CD4-positive, CD25-positive, alpha-beta regulatory T cell (primary cell): ENCODE results near the gene DMRT3. TPM values are rescaled to one million over a fixed set of nuclear protein-coding genes. Genes with fewer than 3 reads are reported as not detected.

ENCODE experiments used
- ATAC-seq, 2 donors: fragments of 150-1000 bp; cut with Tn5 transposase; one replicate each; pipeline ENCODE4 v1.10.0; 2021; ENCODE audit warnings: low read depth in 2 of 2, moderate number of reproducible peaks in 2 of 2, moderate library complexity in 1 of 2
- DNase-seq, 3 donors: peaks; one replicate each; pipeline versions ENCODE4 v3.0.0 to v3.0.0-alpha.2; 2012 to 2022; ENCODE audit warnings: mixed read lengths in 1 of 3
- H3K27ac ChIP-seq: one replicate; pipeline ENCODE4 v1.7.0; 2013; ENCODE audit warnings: mild to moderate bottlenecking, low read length; ENCODE audit not compliant: insufficient read depth, poor library complexity, severe bottlenecking
- H3K27me3 ChIP-seq: one replicate; pipeline ENCODE4 v1.7.0; 2013; ENCODE audit warnings: low read length; ENCODE audit not compliant: control insufficient read depth, insufficient read depth
- H3K36me3 ChIP-seq: one replicate; pipeline ENCODE4 v1.7.0; 2013; ENCODE audit warnings: mild to moderate bottlenecking, low read length, moderate library complexity; ENCODE audit not compliant: control insufficient read depth, insufficient read depth
- H3K4me1 ChIP-seq: 2 replicates; pipeline ENCODE4 v1.7.0; 2013; ENCODE audit warnings: mild to moderate bottlenecking, low read length; ENCODE audit not compliant: insufficient read depth, control insufficient read depth, poor library complexity, severe bottlenecking
- H3K4me3 ChIP-seq: one replicate; pipeline ENCODE4 v1.7.0; 2013; ENCODE audit warnings: low read depth, mild to moderate bottlenecking, low read length, moderate library complexity
- H3K9me3 ChIP-seq, 2 experiments: 1 replicate in 1 of 2; 2 replicates in 1 of 2; pipeline ENCODE4 v1.7.0; 2013; ENCODE audit warnings: low read length in 2 of 2, mild to moderate bottlenecking in 1 of 2, moderate library complexity in 1 of 2; ENCODE audit not compliant: control insufficient read depth in 2 of 2
- H3K27ac Mint-ChIP-seq, 3 donors: one replicate each; pipeline ENCODE4 v1.8.0; 2020 to 2022; ENCODE audit warnings: mild to moderate bottlenecking in 3 of 3, mixed read lengths in 3 of 3, moderate library complexity in 2 of 3
- H3K27me3 Mint-ChIP-seq: one replicate; pipeline ENCODE4 v1.8.0; 2022; ENCODE audit warnings: mild to moderate bottlenecking, mixed read lengths
- H3K36me3 Mint-ChIP-seq: one replicate; pipeline ENCODE4 v1.8.0; 2020; ENCODE audit warnings: mixed read lengths
- H3K4me1 Mint-ChIP-seq, 4 donors: one replicate each; pipeline ENCODE4 v1.8.0; 2020 to 2022; ENCODE audit warnings: mixed read lengths in 4 of 4, mild to moderate bottlenecking in 1 of 4
- H3K4me3 Mint-ChIP-seq, 4 donors: one replicate each; pipeline ENCODE4 v1.8.0; 2020 to 2022; ENCODE audit warnings: mild to moderate bottlenecking in 4 of 4, mixed read lengths in 4 of 4, moderate library complexity in 3 of 4
- H3K9me3 Mint-ChIP-seq, 7 donors: one replicate each; pipeline ENCODE4 v1.8.0; 2020 to 2022; ENCODE audit warnings: mixed read lengths in 7 of 7, mild to moderate bottlenecking in 3 of 7, moderate library complexity in 2 of 7
- polyA plus RNA-seq, 4 donors: library from polyadenylated mRNA; unstranded; fragments of 300-500 nt; fragmentation: Illumina TruSeq; gene quantifications; one replicate each; pipeline ENCODE4 v1.2.3, GENCODE V29; 2021
- total RNA-seq: library from RNA; stranded (reverse); gene quantifications from one replicate; pipeline ENCODE4 v1.2.3, GENCODE V29; 2022

DMRT3 gene
- total and polyA plus RNA-seq, 5 donors from 2014 or later = not detected

DNA sequence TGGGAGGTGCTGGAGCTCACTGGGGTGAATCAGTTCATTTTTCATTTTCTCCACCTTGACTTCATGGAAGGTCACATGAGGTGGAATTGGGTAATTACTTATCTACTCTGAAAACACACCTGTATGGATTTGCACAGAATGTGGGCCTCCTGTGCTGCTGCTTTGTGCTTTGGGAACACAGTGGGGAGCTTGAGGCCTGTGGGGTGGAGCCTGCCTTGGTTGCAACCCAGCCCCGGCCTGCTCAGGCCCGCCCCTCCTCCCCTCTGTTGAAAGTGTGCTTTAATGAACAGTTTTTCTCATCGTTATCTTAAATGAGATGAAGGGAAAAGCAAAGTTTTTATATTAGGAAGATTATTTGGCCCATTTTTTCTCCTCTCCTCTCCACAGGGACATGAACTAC lies 28.5 kb upstream of the DMRT3 start:
- DNase-seq = no peak
- no peaks in the 10 kb centered on the region for H3K4me1 Mint-ChIP-seq
- Histone ChIP-seq H3K36me3 (no peaks in the 10 kb centered on the region), H3K27ac (no peak overlapping the region), H3K4me1 (no peaks in the 10 kb centered on the region), H3K9me3 (no peaks in the 10 kb centered on the region), H3K4me3 (no peak overlapping the region), H3K27me3 (peaks cover 28% of the 10 kb centered on the region)
- no peaks in the 10 kb centered on the region for H3K9me3 Mint-ChIP-seq
- no peak overlapping the region for H3K4me3 Mint-ChIP-seq
- no peak overlapping the region for H3K27ac Mint-ChIP-seq
- H3K36me3 Mint-ChIP-seq = no peaks in the 10 kb centered on the region
- peaks cover 9% of the 10 kb centered on the region for H3K27me3 Mint-ChIP-seq
- ATAC-seq = no peak

DNA sequence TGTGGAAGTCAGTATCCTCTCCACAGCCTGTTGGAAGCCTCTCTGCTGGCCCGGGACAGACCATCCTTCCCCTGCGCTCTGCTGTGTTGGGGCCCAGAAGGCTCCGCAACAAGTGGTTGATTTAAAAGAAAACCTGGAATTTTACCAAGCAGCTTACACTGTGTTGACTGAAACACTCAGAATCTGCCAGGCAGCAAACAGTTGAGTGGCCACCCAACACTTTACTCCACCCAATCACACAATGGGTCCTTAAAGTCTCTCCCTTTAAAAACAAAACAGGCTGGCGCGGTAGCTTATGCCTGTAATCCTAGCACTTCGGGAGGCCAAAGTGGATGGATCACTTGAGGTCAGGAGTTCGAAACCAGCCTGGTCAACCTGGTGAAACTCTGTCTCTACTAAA lies 28.0 kb upstream of the DMRT3 start:
- no peak for ATAC-seq
- H3K9me3 Mint-ChIP-seq = no peaks in the 10 kb centered on the region
- H3K4me3 Mint-ChIP-seq = no peak overlapping the region

DNA sequence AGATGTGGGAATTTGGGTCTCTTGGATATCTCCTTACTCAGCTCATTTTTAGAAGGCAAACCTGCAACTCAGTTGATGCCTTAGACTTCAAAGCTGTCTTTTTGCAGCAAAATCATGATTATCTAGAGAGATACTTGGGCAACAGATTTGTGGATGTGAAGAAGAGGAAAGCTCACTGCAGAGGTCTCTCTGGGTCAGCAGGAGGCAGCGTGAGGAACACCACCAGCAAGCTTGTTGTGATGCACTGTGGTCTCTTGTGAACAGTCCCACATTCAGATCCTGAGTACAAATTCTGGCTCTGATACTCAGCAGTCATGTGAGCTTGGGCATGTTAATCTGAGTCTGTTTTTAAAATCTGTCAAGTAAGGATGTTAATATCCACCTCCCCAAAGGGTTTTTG lies 26.3 kb upstream of the DMRT3 start:
- Histone ChIP-seq H3K4me1 (no peaks in the 10 kb centered on the region), H3K27me3 (peaks cover 24% of the 10 kb centered on the region), H3K4me3 (no peak overlapping the region), H3K9me3 (no peaks in the 10 kb centered on the region), H3K36me3 (no peaks in the 10 kb centered on the region), H3K27ac (no peak overlapping the region)
- H3K4me1 Mint-ChIP-seq = no peaks in the 10 kb centered on the region
- H3K9me3 Mint-ChIP-seq = no peaks in the 10 kb centered on the region
- H3K4me3 Mint-ChIP-seq = no peak overlapping the region
- ATAC-seq (no peak), DNase-seq (no peak)
- H3K27me3 Mint-ChIP-seq = peaks cover 9% of the 10 kb centered on the region
- H3K27ac Mint-ChIP-seq = no peak overlapping the region
- no peaks in the 10 kb centered on the region for H3K36me3 Mint-ChIP-seq

More for the DNA sequence above, 28.0 kb upstream of the DMRT3 start:
- Mint-ChIP-seq H3K36me3 (no peaks in the 10 kb centered on the region), H3K27ac (no peak overlapping the region), H3K27me3 (peaks cover 9% of the 10 kb centered on the region), H3K4me1 (no peaks in the 10 kb centered on the region)
- Histone ChIP-seq H3K9me3 (no peaks in the 10 kb centered on the region), H3K36me3 (no peaks in the 10 kb centered on the region), H3K4me3 (no peak overlapping the region), H3K4me1 (no peaks in the 10 kb centered on the region), H3K27ac (no peak overlapping the region), H3K27me3 (peaks cover 30% of the 10 kb centered on the region)
- no peak for DNase-seq

DNA sequence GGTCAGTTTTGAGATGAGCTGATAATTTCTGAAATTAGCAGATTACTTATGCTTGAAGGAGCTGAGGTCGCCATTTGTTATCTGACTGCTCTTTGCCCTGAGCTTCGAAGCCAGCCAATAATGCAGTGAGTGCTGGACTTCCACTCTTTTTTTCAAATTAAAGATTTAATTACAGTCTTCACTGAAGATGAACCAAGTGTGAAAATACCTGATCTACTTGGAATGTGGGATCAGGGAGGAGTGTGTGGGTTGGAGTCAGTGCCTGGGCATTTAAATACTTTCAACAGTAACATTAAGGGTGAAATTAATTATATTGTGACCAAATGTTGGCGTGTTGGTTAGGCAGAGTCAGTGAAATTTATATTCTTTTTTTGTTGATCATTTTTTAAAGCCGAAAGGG lies 23.9 kb upstream of the DMRT3 start:
- Mint-ChIP-seq H3K27ac (no peak overlapping the region), H3K27me3 (peaks cover 13% of the 10 kb centered on the region), H3K4me1 (no peaks in the 10 kb centered on the region), H3K9me3 (no peaks in the 10 kb centered on the region), H3K36me3 (no peaks in the 10 kb centered on the region), H3K4me3 (no peak overlapping the region)
- DNase-seq (no peak), ATAC-seq (no peak)
- H3K4me3 ChIP-seq = no peak overlapping the region
- H3K9me3 ChIP-seq = no peaks in the 10 kb centered on the region
- peaks cover 20% of the 10 kb centered on the region for H3K27me3 ChIP-seq
- no peaks in the 10 kb centered on the region for H3K4me1 ChIP-seq
- H3K27ac ChIP-seq = no peak overlapping the region
- no peaks in the 10 kb centered on the region for H3K36me3 ChIP-seq

DNA sequence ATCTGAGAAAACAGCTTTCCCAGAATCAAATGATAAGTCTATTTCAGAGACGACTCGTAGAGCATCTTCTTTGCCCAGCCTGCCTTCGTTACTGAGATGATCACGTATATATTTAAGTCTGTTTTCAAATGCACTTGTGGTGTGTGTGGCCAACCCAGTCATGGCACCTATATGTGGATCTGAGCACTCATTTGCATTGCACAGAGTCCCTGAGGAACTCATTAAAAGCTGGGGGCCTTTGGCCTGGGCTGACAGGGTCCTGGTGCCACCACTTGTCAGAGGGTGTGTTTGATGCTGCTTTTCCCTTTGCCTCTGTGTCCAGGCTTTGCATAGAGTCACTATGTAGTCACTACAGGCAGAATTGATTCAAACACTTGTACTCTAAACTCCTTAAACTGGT lies 17.4 kb upstream of the DMRT3 start:
- Histone ChIP-seq H3K36me3 (no peaks in the 10 kb centered on the region), H3K9me3 (no peaks in the 10 kb centered on the region), H3K27me3 (peaks cover 11% of the 10 kb centered on the region), H3K4me1 (no peaks in the 10 kb centered on the region), H3K4me3 (no peak overlapping the region), H3K27ac (no peak overlapping the region)
- H3K4me3 Mint-ChIP-seq = no peak overlapping the region
- peaks cover 23% of the 10 kb centered on the region for H3K27me3 Mint-ChIP-seq
- no peak overlapping the region for H3K27ac Mint-ChIP-seq
- no peak for DNase-seq
- ATAC-seq = no peak
- H3K4me1 Mint-ChIP-seq = no peaks in the 10 kb centered on the region
- H3K36me3 Mint-ChIP-seq = no peaks in the 10 kb centered on the region
- H3K9me3 Mint-ChIP-seq = peaks cover 0 to 2% (median 0%) of the 10 kb centered on the region in 7 donors

DNA sequence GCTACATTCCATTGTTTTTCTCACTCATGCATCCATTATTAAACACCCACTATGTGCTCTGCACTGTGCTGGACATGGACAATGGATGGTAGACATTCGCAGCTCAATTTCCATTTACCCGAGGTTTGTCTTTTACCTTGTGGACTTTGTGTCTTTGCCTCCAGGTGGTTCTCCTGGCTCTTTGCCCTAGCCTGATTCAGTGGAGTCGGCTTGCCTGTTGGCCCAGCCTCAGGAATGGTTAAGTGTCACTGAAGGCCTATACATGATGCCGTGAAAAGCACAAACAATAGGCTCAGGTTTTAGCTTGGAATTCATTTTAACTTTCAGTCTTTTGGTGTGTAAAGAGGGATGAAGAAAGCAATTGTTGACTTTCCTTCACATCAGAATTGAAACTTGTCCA lies 16.5 kb upstream of the DMRT3 start:
- H3K4me1 Mint-ChIP-seq = no peaks in the 10 kb centered on the region
- H3K9me3 Mint-ChIP-seq = peaks cover 0 to 2% (median 0%) of the 10 kb centered on the region in 7 donors
- Histone ChIP-seq H3K4me3 (no peak overlapping the region), H3K9me3 (no peaks in the 10 kb centered on the region), H3K27me3 (peaks cover 14% of the 10 kb centered on the region), H3K36me3 (no peaks in the 10 kb centered on the region), H3K4me1 (no peaks in the 10 kb centered on the region), H3K27ac (no peak overlapping the region)
- H3K36me3 Mint-ChIP-seq = no peaks in the 10 kb centered on the region
- H3K27ac Mint-ChIP-seq = no peak overlapping the region
- no peak overlapping the region for H3K4me3 Mint-ChIP-seq
- H3K27me3 Mint-ChIP-seq = peaks cover 31% of the 10 kb centered on the region
- ATAC-seq (no peak), DNase-seq (no peak)

DNA sequence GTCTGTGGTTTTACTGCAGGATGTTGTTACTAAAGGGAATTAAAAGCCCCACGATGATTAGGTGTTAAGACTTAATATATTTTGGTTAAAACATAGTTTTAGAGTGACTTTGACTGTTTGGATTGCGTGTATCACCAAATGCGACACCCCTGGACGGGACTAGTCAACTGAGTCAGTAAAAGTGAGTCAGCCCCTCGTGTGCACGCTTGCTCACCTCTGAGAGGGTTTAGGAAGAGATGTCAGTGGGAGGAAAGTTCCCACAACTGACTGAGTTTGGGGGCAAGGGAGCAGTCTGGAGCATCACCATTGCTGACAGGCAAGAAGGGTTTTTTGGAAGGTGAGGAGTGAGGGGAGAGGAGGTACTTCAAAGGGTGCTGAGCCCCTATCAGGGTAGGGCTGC lies 14.4 kb upstream of the DMRT3 start:
- Histone ChIP-seq H3K9me3 (no peaks in the 10 kb centered on the region), H3K36me3 (no peaks in the 10 kb centered on the region), H3K27me3 (peaks cover 33% of the 10 kb centered on the region), H3K4me1 (no peaks in the 10 kb centered on the region), H3K27ac (no peak overlapping the region), H3K4me3 (no peak overlapping the region)
- Mint-ChIP-seq H3K36me3 (no peaks in the 10 kb centered on the region), H3K27me3 (peaks cover 48% of the 10 kb centered on the region), H3K27ac (no peak overlapping the region), H3K4me1 (no peaks in the 10 kb centered on the region), H3K4me3 (no peak overlapping the region), H3K9me3 (peaks cover 0 to 2% (median 0%) of the 10 kb centered on the region in 7 donors)
- DNase-seq (no peak), ATAC-seq (no peak)

DNA sequence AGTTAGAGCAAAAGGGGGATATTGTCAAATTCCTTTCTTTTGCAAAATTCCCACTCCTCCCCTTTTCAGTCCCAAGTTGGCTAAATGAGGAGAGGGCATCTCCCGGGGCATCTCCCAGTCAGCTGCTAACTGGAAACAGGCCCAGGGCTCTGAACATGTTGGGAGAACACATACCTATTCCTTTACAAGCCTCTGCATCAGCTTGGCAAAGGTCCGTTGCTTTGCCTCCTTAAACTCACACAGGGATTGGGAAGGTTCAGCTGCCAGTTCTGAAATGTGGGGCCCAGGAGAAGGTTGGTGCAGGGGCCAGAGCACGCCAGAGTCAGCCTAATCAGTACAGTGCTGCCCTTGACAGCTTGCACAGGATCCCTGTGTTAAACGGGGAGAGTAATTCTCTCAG lies 11.0 kb upstream of the DMRT3 start:
- H3K9me3 Mint-ChIP-seq = peaks cover 0 to 5% (median 2%) of the 10 kb centered on the region in 7 donors
- no peaks in the 10 kb centered on the region for H3K36me3 Mint-ChIP-seq

More for the DNA sequence above, 11.0 kb upstream of the DMRT3 start:
- H3K9me3 ChIP-seq = no peaks in the 10 kb centered on the region
- peaks cover 0 to 12% (median 8%) of the 10 kb centered on the region in 4 donors for H3K4me1 Mint-ChIP-seq
- H3K36me3 ChIP-seq = no peaks in the 10 kb centered on the region
- no peak overlapping the region for H3K27ac Mint-ChIP-seq
- no peak overlapping the region for H3K27ac ChIP-seq
- peaks cover 53% of the 10 kb centered on the region for H3K27me3 ChIP-seq
- H3K4me3 ChIP-seq = no peak overlapping the region
- DNase-seq (no peak), ATAC-seq (no peak)
- H3K27me3 Mint-ChIP-seq = peaks cover 75% of the 10 kb centered on the region
- peaks cover 6% of the 10 kb centered on the region for H3K4me1 ChIP-seq
- H3K4me3 Mint-ChIP-seq = no peak overlapping the region
